Fibroblast of the aortic adventitia (primary cell): Measurements from ENCODE around the gene ZFAND6. TPM values are rescaled to one million over a fixed set of nuclear protein-coding genes. Genes with fewer than 3 reads are reported as not detected.

Source experiments
- DNase-seq: peaks from one replicate; pipeline ENCODE4 v3.0.0-alpha.2; 2010; ENCODE audit warnings: low read depth
- H3K4me3 ChIP-seq: 2 replicates; pipeline ENCODE4 v1.5.1; 2011; ENCODE audit warnings: low read depth, mild to moderate bottlenecking, control low read depth, low read length, moderate library complexity
- total RNA-seq: library from RNA; depleted of rRNA; stranded (reverse); fragments of >200 nt; gene quantifications from 2 replicates; pipeline ENCODE4 v1.2.3, GENCODE V29; 2012; ENCODE audit warnings: low replicate concordance
- TF ChIP-seq, protein P1 (sequence below): IDR thresholded peaks from 2 replicates; pipeline ENCODE4 v1.5.1; 2011; ENCODE audit warnings: mild to moderate bottlenecking, low read length, control low read depth, inconsistent platforms; ENCODE audit not compliant: insufficient read depth

The ZFAND6 gene
- total RNA-seq, 1 donor = 125 TPM

DNA sequence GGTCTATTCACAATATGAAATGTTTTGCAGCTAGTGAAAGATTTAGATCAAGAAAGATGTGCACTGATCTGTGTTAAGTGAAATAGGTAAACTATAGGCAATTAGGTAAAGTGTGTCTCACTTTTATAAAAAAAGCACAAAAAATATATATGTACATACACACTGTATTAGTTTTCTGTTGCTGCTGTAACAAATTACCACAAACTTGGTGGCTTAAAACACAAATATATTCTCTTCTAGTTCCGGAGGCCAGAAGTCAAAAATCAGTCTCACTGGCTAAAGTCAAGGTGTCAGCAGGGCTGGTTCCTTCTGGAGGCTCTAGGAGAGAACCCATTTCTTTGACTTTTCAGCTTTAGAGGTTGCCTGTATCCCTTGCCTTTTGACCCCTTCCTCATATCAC, 104.4 kb downstream of the ZFAND6 start:
- DNase-seq = no peak
- TF ChIP-seq, protein P1, sequence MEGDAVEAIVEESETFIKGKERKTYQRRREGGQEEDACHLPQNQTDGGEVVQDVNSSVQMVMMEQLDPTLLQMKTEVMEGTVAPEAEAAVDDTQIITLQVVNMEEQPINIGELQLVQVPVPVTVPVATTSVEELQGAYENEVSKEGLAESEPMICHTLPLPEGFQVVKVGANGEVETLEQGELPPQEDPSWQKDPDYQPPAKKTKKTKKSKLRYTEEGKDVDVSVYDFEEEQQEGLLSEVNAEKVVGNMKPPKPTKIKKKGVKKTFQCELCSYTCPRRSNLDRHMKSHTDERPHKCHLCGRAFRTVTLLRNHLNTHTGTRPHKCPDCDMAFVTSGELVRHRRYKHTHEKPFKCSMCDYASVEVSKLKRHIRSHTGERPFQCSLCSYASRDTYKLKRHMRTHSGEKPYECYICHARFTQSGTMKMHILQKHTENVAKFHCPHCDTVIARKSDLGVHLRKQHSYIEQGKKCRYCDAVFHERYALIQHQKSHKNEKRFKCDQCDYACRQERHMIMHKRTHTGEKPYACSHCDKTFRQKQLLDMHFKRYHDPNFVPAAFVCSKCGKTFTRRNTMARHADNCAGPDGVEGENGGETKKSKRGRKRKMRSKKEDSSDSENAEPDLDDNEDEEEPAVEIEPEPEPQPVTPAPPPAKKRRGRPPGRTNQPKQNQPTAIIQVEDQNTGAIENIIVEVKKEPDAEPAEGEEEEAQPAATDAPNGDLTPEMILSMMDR = no peak
- H3K4me3 ChIP-seq = no peak overlapping the region

DNA sequence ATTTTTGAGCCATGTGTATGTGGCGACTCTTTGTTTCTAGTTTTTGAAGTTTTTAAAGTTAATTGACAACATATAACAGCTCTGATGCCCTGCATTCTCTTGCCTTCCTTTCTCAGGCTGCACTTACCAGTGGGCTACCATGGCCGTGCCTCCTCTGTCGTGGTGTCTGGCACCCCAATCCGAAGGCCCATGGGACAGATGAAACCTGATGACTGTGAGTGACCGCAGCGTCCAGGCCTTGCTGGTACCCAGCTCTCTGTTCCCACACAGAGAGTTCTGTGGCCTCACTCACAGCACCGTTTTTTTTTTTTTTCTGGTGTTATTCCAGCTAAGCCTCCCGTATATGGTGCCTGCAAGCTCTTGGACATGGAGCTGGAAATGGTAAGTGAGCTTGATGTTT, 108.5 kb downstream of the ZFAND6 start:
- DNase-seq = no peak
- TF ChIP-seq, protein P1 = no peak
- H3K4me3 ChIP-seq = no peak overlapping the region

DNA sequence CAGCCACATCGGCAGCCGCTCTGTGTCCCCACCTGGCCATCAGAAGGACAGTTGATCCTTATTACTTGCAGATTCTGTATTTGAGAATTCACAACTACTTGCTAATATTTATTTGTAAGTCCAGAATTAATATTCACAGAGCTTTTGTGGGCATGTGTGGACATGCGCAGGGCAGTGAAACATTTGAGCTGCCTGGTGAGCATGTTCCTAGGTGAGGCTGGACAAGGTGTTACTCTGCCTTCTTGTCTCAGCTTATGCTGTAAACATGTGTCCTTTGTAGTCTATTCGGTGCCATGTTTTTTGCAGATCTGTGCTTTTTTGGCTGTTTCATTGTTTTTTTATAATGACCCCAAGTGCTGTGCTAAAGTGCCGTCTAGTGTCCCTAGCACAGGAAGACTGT, 108.9 kb downstream of the ZFAND6 start:
- TF ChIP-seq, protein P1 = no peak
- H3K4me3 ChIP-seq = no peak overlapping the region
- no peak for DNase-seq

DNA sequence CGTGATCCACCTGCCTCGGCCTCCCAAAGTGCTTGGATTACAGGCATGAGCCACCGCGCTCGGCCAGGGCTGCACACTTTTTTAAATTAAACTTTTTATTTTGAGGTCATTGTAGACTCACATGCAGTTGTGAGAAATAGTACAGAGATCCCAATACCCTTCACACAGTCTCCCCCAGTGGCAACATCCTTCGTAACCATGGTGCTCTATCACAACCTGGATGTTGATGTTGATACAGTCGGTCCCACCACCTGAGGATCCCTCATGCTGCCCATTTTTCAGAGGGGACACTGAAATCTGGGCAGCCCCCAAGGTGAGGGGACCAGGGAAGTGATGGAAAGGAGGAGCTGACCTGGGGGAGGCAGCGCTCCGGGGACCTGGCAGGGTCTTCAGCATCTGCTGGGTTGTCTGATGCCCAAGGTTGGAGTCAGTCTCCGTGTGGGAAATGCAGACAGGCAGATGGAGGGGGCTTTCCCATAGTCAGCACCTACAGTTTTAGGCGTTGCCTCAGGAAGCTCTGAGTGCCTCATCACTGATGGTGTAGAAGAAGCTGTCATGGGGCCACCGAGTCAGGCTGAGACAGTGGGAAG, 110.4 kb downstream of the ZFAND6 start:
- no peak overlapping the region for H3K4me3 ChIP-seq
- no peak for DNase-seq
- TF ChIP-seq, protein P1 = no peak

DNA sequence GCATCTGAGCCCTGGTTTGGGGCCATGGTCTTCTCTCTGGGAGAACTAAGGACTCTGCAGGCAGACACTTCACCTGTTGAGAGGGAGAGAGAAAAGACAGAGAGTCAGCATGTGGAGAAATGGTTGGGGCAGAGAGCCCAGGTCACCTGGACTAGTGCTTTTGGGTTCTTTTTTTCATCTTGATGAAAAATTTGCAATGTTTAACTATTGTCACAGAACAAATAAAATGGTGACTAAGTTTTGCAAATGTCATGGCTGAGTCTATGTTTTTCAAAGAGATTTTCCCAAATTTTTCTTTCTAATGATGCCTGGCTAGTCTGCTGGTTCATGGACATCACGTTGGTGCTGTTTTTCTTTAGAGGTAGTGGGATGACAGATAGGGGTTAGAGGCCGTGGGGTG, 111.1 kb downstream of the ZFAND6 start:
- H3K4me3 ChIP-seq = no peak overlapping the region
- no peak for DNase-seq
- TF ChIP-seq, protein P1 = no peak

DNA sequence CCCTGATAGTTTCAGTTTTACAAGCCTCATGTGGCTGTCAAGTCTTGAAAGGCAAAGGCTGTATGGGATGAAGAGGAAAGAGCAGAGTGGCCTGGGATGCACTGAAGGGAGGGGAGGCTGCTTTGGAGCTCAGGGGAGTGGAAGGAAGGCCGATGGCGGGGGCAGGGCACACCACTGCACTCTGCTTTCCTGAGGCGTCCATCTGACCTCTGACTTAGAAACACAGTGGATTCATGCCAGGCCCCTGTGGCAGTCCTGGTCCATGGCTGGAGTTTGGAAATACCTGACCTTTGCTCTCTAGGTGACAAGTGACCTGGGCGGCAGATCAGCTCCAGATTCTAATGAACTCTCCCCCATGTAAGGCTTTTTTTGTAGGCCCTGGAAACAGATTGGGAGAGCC, 112.3 kb downstream of the ZFAND6 start:
- DNase-seq = no peak
- TF ChIP-seq, protein P1 = no peak

DNA sequence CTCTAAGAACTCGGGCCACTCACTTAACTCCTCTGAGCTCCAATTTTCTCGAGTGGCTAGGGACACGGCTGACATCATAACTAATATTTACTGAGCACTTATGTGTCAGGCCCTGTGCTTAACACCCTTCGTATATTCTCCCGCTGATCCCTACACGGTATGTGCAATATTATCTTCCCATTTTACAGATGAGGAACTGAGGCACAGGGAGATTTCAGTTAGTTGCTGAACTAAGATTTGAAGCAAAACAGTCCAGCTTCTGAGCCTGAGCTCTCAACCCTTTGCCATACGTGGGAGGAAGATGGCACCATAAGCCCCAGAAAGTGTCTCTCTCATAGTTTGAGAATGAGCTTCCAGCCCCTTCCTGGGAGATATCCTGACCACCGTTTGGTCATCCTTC, 112.9 kb downstream of the ZFAND6 start:
- no peak for DNase-seq
- no peak overlapping the region for H3K4me3 ChIP-seq
- TF ChIP-seq, protein P1 = no peak

More for the DNA sequence above, 112.3 kb downstream of the ZFAND6 start:
- no peak overlapping the region for H3K4me3 ChIP-seq
